ENCODE data around the gene DRGX.

The DRGX gene

GRCh38 chr10:49374740-49375139, 21.1 kb downstream of the DRGX start:
- TF ChIP-seq, protein P1, sequence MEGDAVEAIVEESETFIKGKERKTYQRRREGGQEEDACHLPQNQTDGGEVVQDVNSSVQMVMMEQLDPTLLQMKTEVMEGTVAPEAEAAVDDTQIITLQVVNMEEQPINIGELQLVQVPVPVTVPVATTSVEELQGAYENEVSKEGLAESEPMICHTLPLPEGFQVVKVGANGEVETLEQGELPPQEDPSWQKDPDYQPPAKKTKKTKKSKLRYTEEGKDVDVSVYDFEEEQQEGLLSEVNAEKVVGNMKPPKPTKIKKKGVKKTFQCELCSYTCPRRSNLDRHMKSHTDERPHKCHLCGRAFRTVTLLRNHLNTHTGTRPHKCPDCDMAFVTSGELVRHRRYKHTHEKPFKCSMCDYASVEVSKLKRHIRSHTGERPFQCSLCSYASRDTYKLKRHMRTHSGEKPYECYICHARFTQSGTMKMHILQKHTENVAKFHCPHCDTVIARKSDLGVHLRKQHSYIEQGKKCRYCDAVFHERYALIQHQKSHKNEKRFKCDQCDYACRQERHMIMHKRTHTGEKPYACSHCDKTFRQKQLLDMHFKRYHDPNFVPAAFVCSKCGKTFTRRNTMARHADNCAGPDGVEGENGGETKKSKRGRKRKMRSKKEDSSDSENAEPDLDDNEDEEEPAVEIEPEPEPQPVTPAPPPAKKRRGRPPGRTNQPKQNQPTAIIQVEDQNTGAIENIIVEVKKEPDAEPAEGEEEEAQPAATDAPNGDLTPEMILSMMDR (conservative IDR thresholded peaks at IDR 0.05; ENCODE audit: low read length) = no peak
- no peak for DNase-seq (ENCODE audit: low read depth)
- H3K4me3 ChIP-seq (ENCODE audit: low read length) = no peak overlapping the region

- H3K4me3 ChIP-seq (ENCODE audit: low read length) = no peak overlapping the region
- no peak for DNase-seq (ENCODE audit: low read depth)
- TF ChIP-seq, protein P1 (conservative IDR thresholded peaks at IDR 0.05; ENCODE audit: low read length) = no peak
Observed at GRCh38 chr10:49373361-49373760, 22.5 kb downstream of the DRGX start.

DNA sequence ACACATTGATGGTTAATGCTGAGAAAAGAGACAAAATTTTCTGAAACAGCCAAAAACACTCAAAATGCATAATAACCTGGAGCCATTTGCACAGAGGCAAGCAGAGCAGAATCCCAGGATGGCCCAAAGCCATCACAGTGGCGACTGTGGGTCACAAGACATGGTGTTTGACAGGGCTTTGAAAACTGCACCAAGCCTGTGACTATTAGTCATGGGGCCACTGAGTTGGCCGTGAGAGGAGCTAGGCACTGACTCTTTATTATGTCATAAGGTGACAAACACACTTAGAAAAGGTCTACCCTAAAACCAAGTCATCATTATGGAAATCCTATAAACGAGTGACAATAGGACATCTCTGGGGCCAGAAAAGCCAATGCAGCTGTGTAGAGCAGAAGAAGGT, 23.9 kb downstream of the DRGX start:
- no peak overlapping the region for H3K4me3 ChIP-seq (ENCODE audit: low read length)
- DNase-seq (ENCODE audit: low read depth) = no peak
- TF ChIP-seq, protein P1 (conservative IDR thresholded peaks at IDR 0.05; ENCODE audit: low read length) = no peak

GRCh38 chr10:49370326-49371100, 25.4 kb downstream of the DRGX start:
- H3K4me3 ChIP-seq (ENCODE audit: low read length) = no peak overlapping the region
- DNase-seq (ENCODE audit: low read depth) = no peak
- TF ChIP-seq, protein P1 (conservative IDR thresholded peaks at IDR 0.05; ENCODE audit: low read length) = no peak

DNA sequence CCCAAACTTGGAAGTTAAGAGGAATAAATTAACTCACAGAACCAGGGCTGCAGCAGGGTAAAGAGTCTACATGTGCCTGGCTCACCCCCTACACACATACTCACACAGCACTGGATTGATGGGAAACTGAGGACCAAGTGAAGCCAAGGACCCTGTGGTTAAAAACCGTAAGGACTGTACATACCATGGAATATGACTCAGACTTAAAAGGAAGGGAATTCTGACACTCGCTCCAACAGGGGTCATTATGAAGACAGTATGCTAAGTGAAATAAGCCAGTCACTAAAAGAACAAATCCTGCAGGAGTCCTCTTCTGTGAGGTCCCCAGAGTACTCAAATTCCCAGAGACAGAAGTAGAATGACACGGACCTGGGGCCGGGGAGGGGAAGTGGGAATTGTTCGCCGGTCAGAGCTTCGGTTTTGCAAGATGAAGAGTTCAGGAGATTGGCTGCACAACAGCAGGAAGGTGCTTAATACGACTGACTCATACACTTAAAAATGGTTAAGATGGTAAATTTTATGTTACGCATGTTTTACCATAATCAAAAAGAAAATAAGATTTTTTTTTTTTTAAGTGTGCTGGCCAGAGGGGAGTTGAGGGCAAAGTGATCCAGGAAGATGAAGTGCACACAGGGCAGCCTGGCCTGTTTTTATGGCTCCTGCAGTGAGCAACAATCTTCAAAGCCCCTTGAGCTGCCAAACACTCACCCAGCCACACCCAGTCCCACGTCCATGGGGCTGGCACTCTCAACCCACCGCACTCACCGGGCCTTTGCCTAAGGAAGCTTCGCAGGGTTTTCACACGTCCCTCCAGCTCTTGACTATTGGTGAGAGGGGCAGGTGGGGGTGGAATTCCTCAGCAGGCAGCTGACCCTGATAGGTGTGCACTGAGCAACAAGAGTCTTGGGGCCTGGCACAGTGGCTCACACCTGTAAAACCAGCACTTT, 26.4 kb downstream of the DRGX start:
- DNase-seq (ENCODE audit: low read depth) = no peak
- TF ChIP-seq, protein P1 (conservative IDR thresholded peaks at IDR 0.05; ENCODE audit: low read length) = no peak
- H3K4me3 ChIP-seq (ENCODE audit: low read length) = no peak overlapping the region

- TF ChIP-seq, protein P1 (conservative IDR thresholded peaks at IDR 0.05; ENCODE audit: low read length) = no peak
- no peak for DNase-seq (ENCODE audit: low read depth)
- H3K4me3 ChIP-seq (ENCODE audit: low read length) = no peak overlapping the region
Observed at GRCh38 chr10:49368256-49368655, 27.6 kb downstream of the DRGX start.
